Ammon's horn (tissue), 1 donor: ENCODE data around the gene CD59.
A peak's percentile ranks its signal among the peaks of the same experiment; 100 is the strongest.
"Not testable (repeated sequence)": the region's sequence is repeated elsewhere in the genome, so short reads cannot be mapped to it uniquely, and the experiment has no call there.

ENCODE experiments used
- DNase-seq: peaks from one replicate; pipeline ENCODE4 v3.0.0-alpha.2; 2016; ENCODE audit warnings: low spot score

CD59 gene

DNA sequence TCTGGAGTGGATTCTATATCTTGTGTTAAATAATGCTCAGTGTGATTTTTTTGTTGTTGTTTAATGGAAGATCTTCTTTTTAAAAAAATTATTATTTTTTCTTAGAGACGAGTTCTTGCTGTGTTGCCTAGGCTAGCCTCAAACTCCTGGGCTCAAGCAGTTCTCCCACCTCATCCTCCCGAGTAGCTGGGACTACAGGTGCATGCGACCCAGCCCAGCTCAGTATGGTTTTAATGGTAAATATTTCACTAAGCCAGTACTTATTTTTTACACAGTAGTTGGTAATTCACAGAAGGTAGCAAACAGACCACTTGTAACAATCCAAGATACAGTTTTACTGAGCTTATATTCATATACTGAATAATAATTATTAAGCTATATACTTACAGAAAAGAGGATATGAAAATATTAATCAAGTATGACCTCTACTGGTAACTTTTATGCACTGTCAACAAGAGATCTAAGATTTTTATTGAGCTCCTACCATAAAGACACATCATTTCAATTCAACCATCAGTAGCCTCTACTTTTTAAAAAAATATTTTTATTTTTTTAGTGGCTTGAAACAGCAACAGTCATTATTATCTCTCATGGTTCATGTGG, 6.1 kb upstream of the CD59 start:
- DNase-seq: no peak

DNA sequence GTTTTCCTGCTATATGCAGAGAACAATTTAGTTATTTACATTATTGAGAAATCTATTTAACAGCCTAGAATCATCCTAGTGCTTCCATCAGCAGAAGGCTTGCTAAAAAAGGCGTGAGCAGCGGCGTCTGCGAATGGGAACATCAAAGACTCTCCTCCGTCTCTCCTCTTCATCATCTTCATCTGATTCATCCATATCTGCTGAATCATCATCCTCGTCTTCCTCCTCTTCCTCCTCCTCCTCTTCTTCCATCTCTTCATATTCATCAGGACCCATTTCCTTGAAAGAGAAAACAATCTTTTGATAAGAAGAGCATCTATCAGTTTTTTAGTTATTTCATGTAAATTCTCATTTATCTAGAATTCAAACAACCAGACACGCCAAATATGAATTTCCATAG, 5.6 kb upstream of the CD59 start:
- no peak for DNase-seq

DNA sequence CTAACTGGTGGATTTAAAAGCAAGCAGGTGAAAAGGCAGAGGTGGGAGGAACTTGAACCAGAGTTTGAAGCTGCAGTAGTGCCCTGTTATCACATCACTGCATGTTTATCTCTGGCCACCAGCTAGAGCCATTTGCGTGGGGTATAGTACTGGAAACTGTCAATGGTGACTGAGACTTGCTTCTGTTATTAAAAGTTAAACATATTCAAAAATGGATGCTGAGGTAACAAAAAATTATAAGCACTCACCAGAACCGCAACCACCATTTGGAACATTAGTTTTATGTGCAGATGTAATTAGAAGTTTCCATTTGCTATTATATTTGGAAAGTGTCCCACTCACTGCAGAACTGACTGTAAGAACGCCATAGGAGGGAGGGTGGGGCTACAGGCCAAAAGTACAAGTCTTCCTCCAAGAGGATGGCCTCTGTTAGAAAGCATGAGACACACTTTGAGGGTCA, 1.2 kb upstream of the CD59 start:
- DNase-seq: no peak

DNA sequence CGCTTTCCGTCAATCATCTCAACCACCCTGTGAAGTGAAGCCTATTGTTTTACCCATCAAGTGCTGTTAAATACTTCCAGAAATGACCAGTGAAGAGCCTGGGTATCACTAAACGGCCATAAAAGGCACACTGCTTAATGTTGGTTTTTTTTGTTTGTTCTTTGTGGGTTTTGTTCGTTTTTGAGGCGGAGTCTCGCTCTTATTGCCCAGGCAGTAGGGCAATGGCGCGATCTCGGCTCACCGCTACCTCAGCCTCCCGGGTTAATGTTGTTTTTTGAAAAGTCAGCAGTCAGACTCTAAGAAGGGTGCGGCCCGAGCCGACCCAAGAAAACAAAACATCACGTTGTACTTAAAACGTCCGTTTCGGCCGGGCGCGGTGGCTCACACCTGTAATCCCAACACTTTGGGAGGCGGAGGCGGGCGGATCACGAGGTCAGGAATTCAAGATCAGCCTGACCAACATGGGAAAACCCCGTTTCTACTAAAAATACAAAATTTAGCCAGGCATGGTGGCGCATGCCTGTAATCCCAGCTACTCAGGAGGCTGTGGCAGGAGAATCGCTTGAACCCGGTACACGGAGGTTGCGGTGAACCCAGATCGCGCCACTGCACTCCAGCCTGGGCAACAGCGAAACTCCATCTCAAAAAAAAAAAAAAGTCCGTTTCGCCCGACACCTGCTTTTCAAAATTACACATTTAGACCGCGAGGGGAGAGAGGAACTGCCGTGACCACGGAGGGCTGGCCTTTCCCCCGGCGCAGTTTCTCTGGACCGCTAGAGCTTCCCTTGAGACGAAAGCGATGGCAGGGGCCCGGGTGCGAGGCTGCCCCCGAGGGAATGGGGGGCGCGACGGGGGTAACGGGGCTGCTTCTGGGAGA, 714 bp downstream of the CD59 start:
- no peak for DNase-seq

DNA sequence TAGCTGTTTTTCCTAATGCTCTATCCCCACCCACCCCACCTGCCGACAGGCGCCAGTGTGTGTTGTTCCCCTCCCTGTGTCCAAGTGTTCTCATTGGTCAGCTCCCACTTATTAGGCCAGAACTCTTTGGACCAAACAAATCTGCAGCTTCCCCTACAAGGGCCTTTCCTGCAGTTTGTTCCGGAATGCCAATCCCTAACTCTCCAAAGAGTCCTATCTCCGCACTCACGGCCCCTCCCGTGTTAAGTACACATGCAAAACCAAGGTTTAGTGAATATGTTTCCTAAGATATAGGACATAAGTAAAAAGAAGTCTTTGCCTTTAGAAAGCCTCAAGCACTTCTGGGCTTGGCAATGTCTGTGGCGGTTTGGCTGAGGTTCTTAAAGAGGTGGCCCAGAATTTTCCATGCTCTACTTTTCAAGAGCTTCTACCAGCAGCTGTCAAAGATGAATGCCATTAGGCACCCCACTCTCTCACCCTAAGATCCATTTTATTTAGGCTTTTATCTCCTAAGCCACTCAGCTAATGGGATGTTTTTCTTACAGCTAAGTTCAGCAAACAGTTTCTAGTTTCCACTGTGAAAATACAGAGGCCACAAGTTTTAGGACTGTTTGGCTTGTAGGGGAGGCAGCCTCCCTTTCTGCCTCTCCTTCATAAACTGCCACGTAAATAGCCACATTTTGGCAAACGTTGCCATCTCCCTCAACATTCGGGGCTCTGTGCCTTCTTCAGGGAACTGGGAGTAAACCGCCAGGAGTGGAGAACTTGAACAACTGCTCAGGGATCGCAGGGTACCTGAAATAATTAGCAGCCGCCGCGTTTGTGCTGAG, 1.6 kb downstream of the CD59 start:
- peak; percentile 42 for DNase-seq

DNA sequence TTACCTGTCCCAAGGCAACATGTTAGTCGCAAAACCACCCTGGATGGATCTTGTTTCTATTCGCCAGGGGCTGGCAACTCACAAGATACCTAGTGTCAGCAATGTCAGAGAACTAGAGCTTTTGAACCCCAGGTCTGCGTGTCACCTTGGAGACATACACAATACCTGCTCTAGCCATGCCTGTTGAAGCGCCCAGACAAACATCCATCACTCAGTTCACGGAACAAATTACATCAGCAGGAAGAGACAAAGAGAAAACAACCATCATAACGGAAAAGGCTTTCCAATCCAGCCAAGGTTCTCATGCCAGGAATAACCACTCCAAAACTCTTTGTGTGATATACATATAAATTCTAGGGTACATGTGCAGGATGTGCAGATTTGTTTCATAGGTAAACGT, 2.2 kb downstream of the CD59 start:
- DNase-seq: no peak

DNA sequence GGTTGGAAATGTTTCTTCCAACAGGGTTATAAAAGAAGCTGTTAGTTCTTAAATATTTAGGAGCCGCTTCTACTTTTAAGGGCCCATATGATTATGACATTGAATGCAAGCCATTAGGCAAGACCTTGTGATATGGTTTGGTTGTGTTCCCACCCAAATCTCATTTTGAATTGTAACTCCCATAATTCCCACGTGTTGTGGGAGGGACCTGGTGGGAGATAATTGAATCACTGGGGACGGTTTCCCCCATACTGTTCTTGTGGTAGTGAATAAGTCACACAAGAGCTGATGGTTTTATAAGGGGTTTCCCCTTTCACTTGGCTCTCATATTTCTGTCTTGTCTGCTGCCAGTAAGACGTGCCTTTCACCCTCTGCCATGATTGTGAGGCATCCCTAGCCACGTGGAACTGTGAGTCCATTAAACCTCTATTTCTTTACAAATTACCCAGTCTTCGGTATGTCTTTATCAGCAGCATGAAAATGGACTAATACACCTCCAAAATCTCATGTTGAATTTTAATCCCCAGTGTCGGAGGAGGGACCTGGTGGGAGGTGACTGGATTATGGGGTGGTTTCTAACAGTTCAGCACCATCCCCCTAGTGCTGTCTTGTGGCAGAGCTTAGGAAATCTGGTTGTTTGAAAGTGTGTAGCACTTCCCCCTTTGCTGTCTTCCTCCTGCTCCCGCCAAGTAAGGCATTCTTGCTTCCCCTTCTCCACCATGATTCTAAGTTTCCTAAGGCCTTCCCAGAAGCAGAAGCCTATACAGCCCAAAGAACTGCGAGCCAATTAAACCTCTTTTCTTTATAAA, 4.3 kb downstream of the CD59 start:
- peak; percentile 67 for DNase-seq

DNA sequence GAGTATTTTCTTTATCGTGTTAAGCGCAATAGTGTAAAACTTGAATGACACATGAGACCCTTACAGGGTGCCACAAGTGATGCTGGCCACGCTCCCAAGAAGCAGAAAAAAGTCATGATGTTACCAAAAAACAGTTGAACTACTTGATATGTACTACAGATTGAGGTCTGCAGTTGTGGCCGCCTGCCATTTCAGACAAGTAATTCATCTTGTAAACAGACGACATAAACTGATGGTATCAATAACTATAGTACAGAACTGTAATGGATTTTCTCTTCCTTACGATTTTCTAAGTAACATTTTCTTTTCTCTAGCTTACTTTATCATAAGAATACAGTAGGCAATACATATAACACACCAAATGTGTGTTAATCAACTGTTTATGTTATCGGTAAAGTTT, 5.5 kb downstream of the CD59 start:
- no peak for DNase-seq

DNA sequence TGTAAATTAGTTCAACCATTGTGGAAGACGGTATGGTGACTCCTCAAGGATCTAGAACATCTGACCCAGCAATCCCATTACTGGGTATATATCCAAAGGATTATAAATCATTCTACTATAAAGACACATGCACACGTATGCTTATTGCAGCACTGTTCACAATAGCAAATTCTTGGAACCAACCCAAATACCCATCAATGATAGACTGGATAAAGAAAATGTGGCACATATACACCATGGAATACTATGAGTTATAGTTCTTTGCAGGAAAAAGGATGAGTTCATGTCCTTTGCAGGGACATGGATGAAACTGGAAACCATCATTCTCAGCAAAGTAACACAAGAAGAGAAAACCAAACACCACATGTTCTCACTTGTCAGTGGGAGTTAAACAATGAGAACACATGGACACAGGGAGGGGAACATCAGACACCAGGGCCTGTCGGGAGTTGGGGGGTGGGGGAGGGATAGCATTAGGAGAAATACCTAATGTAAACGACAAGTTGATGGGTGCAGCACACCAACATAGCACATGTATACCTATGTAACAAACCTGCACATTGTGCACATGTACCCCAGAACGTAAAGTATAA, 7.1 kb downstream of the CD59 start:
- not testable (repeated sequence) for DNase-seq

DNA sequence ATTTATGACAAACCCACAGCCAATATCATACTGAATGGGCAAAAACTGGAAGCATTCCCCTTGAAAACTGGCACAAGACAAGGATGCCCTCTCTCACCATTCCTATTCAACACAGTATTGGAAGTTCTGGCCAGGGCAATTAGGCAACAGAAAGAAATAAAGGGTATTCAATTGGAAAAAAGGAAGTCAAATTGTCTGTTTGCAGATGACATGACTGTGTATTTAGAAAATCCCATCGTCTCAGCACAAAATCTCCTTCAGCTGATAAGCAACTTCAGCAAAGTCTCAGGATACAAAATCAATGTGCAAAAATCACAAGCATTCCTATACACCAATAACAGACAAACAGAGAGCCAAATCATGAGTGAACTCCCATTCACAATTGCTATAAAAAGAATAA, 8.7 kb downstream of the CD59 start:
- DNase-seq: not testable (repeated sequence)

DNA sequence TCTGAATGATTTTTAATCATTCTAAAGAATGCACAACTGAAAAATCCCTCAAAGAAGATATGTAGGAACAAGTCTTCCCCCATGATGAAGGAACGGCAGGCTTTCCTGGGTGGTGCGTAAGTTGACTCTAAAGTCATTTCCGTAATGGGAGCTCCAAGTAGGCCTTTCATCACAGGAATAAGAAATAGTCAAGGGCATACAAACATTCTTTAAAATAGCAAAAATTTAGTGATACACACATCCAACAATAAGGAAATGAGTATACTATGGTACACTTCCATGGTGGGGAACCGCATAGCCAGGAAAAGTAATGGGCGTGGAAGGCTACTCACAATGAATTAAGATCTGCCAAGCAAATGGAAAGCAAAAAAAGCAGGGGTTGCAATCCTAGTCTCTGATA, 10.7 kb downstream of the CD59 start:
- DNase-seq: no peak

DNA sequence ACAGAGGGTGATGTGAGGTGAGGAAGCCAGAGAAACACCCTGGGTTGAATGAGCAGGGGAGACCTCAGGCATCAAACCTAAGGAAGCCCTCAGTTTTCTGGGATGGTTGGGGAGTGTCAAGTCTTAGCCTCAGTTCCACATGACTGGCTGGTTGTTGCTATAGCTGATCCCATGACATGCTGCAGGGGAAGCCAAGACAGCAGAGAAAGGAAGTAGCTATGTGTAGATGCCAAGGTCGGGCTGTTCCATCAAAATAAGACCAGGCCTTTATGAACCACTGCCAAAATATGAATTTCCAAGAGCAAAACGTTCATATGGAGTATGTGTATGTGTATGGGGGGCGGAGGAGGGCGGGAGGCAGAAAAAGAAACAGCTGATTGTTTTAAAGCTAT, 11.6 kb downstream of the CD59 start:
- DNase-seq: peak; percentile 80

DNA sequence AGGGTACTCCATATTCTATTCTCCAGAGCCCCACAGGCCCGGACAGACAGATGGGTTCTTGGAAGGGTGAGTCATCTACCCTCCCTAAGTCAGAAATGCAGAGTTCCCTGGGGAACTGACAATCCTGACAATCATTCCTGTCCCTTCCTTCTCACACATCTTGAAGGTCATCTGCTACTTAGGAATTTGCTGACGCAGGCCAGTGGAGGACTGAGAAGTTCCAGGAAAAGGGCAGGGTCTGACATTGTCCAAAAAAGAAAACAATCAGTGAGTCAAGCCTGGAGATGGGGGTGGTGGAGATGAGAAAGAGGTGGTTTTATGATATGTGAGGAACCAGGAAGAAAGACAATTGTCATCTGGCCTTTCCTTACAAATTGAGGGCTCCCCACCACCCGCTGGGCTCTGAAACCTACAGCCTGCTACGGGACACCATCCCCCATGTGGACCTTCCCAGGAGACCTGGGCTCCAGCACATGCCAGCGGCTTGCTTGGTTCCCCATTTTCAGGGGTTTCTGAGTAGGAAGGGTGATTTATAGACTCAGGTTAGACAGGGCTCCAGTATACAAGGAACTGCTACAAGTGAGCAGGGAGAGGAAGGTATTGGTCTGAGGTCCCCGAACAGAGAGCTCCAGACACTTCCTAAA, 12.9 kb downstream of the CD59 start:
- no peak for DNase-seq

DNA sequence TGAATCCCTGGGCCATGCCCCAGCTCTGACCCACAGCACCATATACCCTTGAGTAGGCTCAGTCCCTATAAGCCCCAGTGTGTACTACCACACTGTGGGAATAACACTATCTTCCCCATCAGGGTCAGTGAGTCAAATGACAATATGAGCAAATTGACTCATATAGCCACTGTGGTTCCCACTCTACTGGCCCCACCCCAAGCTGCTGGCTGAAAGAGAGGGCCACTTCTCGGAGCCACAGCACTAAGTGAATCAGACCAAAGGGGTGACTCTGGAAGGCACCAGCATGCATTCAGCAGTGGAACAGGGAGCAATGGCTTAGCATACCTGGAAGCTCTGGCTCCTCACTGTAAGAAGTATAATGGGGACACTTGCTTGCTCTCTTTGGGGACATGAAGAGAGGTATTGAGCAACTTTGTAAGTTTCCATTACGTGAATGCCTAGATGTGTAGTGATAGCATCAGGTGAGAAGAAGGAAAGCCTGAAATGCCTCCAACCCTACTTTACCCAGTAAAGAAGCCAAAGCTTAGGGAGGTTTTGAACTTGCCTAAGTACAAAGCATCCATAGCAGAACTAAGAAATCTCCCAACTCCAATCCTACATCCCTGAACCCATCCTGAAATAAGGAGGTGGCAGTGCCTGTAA, 13.5 kb downstream of the CD59 start:
- DNase-seq: no peak

DNA sequence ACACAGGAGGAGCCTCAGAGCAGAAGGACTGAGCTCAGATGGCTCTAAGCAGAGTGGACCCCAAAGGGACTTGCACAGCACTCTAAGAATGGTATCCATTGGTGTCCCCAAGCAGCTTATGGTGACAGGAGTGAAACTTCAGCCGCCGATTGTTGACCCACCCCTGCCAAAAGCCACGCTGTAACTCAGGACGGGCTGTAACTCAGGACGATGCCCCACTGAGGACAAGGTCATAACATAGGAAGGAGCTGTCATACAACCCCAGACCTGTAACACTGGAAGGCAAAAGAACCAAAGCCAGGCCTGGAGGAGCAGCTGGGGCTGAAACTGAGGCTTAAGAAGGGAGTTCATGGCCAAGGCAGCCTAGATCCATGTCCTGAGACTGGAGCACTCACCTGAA, 14.2 kb downstream of the CD59 start:
- no peak for DNase-seq

DNA sequence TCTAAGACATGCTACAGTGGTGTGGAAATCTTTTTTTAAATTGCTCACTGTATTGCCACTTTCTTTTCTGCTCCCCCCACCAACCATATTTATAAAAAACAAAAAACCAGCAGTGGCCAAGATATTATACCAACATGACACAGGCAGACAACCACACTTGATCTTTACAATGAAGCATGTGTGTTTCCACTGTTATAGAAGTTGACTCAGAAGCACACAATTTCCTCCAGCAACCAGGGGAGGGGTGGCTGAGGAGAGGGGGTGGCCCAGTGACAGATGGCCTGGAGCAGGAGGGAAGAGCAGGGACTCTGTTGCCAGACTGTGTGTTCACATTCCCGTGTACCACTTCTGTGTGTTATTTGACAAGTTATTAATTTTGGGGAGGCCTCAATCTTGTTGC, 14.8 kb downstream of the CD59 start:
- peak; percentile 64 for DNase-seq

DNA sequence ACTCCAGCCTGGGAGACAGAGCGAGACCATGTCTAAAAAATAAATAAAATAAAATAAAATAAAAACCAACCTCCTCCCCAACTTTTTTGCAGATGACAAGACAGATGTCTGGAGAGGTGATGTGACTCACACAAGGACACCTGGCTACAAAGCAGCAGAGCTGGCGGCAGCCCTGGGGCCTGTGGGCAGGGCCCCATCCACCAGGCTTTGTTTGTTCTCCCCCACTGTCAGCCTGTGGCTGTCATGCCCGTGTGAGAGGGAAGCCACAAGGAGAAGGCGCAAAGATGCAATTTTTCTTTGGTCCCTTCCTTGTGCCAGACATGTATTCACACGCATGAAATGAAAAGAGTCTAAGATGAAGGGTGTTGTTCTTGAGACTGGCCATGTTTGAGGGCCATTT, 16.6 kb downstream of the CD59 start:
- DNase-seq: no peak

DNA sequence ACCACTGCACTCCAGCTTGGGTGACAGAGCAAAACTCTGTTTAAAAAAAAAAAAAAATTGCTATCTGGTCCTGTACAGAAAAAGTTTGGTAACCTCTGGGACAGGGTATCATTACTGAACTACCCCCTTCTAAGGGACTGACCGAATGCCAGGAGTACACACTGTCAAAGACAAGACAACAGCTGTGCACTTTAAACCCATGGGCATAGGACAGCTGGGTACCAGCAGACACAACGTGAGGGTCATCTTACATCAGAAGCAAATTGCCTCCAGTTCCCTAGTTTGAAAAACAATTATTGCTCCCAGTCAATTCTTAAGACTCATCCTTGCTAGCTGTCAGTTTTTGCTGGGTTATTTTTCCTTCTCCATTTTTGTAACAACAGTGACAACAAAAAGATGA, 17.8 kb downstream of the CD59 start:
- DNase-seq: no peak

DNA sequence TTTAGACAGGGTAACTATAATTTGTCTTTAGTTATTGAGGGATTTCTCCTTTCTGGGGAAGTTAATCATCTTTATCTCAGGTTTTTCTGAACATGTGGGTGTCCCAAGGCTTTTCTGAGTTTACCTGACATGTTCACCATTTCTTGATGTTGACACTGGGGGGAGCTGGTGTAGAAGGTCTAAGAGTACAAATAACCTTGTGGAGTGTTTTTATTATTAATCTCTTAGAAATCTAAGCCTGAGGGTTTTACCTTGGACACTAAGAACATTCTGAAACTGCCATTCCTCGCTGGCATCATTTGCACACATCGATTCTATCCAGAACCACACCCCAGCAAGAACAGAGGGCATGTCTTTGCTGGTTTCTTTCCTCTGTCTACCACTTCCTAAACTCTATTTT, 20.0 kb downstream of the CD59 start:
- DNase-seq: no peak

DNA sequence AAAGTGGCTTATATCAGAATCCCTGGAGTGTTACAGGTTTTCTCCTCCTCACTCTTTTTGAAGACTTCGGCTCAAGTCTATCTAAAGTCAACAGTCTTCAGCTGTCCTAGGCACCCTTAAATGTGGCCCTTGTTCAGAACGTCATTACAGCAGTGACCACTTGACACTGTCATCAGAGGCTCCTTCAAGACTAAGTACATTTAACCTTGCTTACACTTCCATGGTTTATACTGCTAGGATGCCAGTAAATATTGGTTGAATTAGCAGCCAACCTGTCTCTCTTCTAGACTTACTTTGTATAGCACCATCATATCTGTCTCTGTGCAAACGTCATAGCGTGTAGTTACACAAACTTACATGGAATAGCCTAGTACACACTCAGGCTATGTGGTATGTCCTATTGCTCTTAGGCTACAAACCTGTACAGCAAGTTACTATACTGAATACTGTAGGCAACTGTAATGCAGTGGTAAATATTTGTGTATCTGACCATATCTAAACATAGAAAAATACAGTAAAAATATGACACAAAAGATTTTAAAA, 22.3 kb downstream of the CD59 start:
- DNase-seq: no peak
